HepG2 (cell line): ENCODE data around the gene DHX58. TPM values are rescaled to one million over a fixed set of nuclear protein-coding genes. Genes with fewer than 3 reads are reported as not detected.
A peak's percentile ranks its signal among the peaks of the same experiment; 100 is the strongest.

Source experiments
- ATAC-seq: fragments of 200-7000 bp; cut with Tn5 transposase; 3 replicates; pipeline ENCODE4 v1.9.1; 2020; ENCODE audit warnings: mild to moderate bottlenecking, moderate library complexity
- BruUV-seq: library from RNA; stranded (reverse); fragments of 400-500 nt; replicated peaks from 2 replicates; lab custom pipeline; 2021; lab: Mats Ljungman, UMichigan
- CTCF ChIA-PET: fragments of 300-600 bp; formaldehyde crosslinking; extraction: SDS; loops from one replicate; lab custom pipeline; 2021; ENCODE audit warnings: low total read pairs, inconsistent platforms, low intra/inter-chr PET ratio; lab: Yijun Ruan, JAX
- POLR2A ChIA-PET: fragments of 350-600 bp; sonication (Branson Sonifier 250); formaldehyde crosslinking; loops from one replicate; lab custom pipeline; 2020; ENCODE audit warnings: antibody characterized with exemption, inconsistent platforms; lab: Yijun Ruan, JAX
- DNase-seq: peaks from one replicate; pipeline ENCODE4 v3.0.0-alpha.2; 2015; ENCODE audit warnings: low spot score
- FAIRE-seq: peaks from 3 replicates; lab custom pipeline; 2011; peaks lifted over from hg19 to GRCh38; lab: Jason Lieb, UNC
- H2AFZ ChIP-seq: one replicate; pipeline ENCODE4 v1.6.1; 2011; ENCODE audit warnings: low read length, inconsistent platforms
- H3K27ac ChIP-seq: fragments of 300-600 bp; 3 replicates; pipeline ENCODE4 v1.8.0; 2011; ENCODE audit warnings: mixed run types, mild to moderate bottlenecking, mixed read lengths, low read length, inconsistent platforms; ENCODE audit not compliant: insufficient read depth; ENCODE audit errors: extremely low read length
- H3K27me3 ChIP-seq, 2 experiments: fragments of 200-600 bp in 1 of 2; 2 replicates in 1 of 2; 3 replicates in 1 of 2; pipeline versions ENCODE4 v1.6.0 to v1.8.0; 2011; ENCODE audit warnings: low read length in 2 of 2, mild to moderate bottlenecking in 2 of 2, moderate library complexity in 2 of 2, inconsistent platforms in 1 of 2; ENCODE audit not compliant: insufficient read depth in 2 of 2, control insufficient read depth in 1 of 2
- H3K36me3 ChIP-seq, 2 experiments: fragments of 200-600 bp in 1 of 2; replicated peaks in 1 of 2; 2 replicates in 1 of 2; 3 replicates in 1 of 2; pipeline versions ENCODE4 v1.5.1 to v1.8.0; 2011; ENCODE audit warnings: low read length in 2 of 2, inconsistent platforms in 1 of 2; ENCODE audit not compliant: insufficient read depth in 2 of 2, control insufficient read depth in 1 of 2
- H3K4me1 ChIP-seq: 2 replicates; pipeline ENCODE4 v1.5.1; 2012; ENCODE audit warnings: low read length, inconsistent platforms; ENCODE audit not compliant: insufficient read depth
- H3K4me2 ChIP-seq: 2 replicates; pipeline ENCODE4 v1.6.0; 2011; ENCODE audit warnings: low read depth, low read length, inconsistent platforms
- H3K4me3 ChIP-seq, 3 experiments: fragments of 200-600 bp in 1 of 3; sonication (generic), shearing (Covaris generic) in 1 of 3; replicated peaks in 1 of 3; 2 replicates each; pipeline ENCODE4 v1.5.1; 2011 to 2016; ENCODE audit warnings: low read length in 3 of 3, inconsistent platforms in 2 of 3, low read depth in 2 of 3, mild to moderate bottlenecking in 2 of 3, control low read depth in 1 of 3, mixed read lengths in 1 of 3; ENCODE audit not compliant: insufficient read depth in 1 of 3
- H3K79me2 ChIP-seq: one replicate; pipeline ENCODE4 v1.6.1; 2011; ENCODE audit warnings: low read length, inconsistent platforms; ENCODE audit not compliant: insufficient read depth
- H3K9ac ChIP-seq: 2 replicates; pipeline ENCODE4 v1.6.0; 2011; ENCODE audit warnings: mild to moderate bottlenecking, low read depth, low read length, inconsistent platforms; ENCODE audit not compliant: insufficient read depth
- H3K9me3 ChIP-seq: 2 replicates; pipeline ENCODE4 v1.5.1; 2012; ENCODE audit warnings: mild to moderate bottlenecking, low read length
- H4K20me1 ChIP-seq: 2 replicates; pipeline ENCODE4 v1.6.0; 2011; ENCODE audit warnings: inconsistent platforms, mild to moderate bottlenecking, low read length, moderate library complexity; ENCODE audit not compliant: insufficient read depth
- DRAP1 ChIP-seq: IDR thresholded peaks from 2 replicates; pipeline ENCODE4 v1.6.1; 2016; ENCODE audit warnings: missing genetic modification reagents, missing compliant biosample characterization
- KIAA2018 ChIP-seq: sonication (generic); formaldehyde crosslinking; IDR thresholded peaks from 2 replicates; pipeline ENCODE4 v1.5.0; 2020; ENCODE audit warnings: mild to moderate bottlenecking, missing genetic modification reagents, borderline replicate concordance
- MIER2 ChIP-seq: IDR thresholded peaks from 2 replicates; pipeline ENCODE4 v1.6.1; 2016; ENCODE audit warnings: missing biosample characterization, missing genetic modification reagents
- POLR2AphosphoS5 ChIP-seq: IDR thresholded peaks from 2 replicates; pipeline ENCODE4 v1.6.1; 2012; ENCODE audit warnings: low read depth, low read length
- POLR2G ChIP-seq: fragments of 200-400 bp; formaldehyde crosslinking; IDR thresholded peaks from 2 replicates; pipeline ENCODE4 v1.6.1; 2018; ENCODE audit warnings: mild to moderate bottlenecking, low read depth, low read length, moderate library complexity
- SP140L ChIP-seq: sonication (generic); formaldehyde crosslinking; IDR thresholded peaks from 2 replicates; pipeline ENCODE4 v1.4.0; 2020; ENCODE audit warnings: missing genetic modification reagents, borderline replicate concordance
- TERF1 ChIP-seq: sonication (generic); formaldehyde crosslinking; IDR thresholded peaks from 2 replicates; pipeline ENCODE4 v1.8.0; 2022; ENCODE audit warnings: mild to moderate bottlenecking, missing genetic modification reagents, moderate library complexity
- ZNF335 ChIP-seq: sonication (generic); formaldehyde crosslinking; IDR thresholded peaks from 2 replicates; pipeline ENCODE4 v1.4.0; 2020; ENCODE audit warnings: missing genetic modification reagents
- ZNF777 ChIP-seq: sonication (generic); formaldehyde crosslinking; IDR thresholded peaks from 2 replicates; pipeline ENCODE4 v1.4.0; 2020; ENCODE audit warnings: missing genetic modification reagents
- ZXDC ChIP-seq: sonication (generic); formaldehyde crosslinking; IDR thresholded peaks from 2 replicates; pipeline ENCODE4 v1.5.0; 2020; ENCODE audit warnings: mild to moderate bottlenecking, missing genetic modification reagents
- WGBS: methylation state at CpG from one replicate; pipeline ENCODE4 v1.1.6; 2017; ENCODE audit warnings: low lambda C conversion rate; 5-methylcytosine and 5-hydroxymethylcytosine counted together
- in situ Hi-C: cut with HindIII; loops from 2 replicates; pipeline ENCODE4 v1.10.0; 2017; ENCODE audit warnings: low pct_unique_long_range_greater_than_20kb; ENCODE audit not compliant: extremely low pct_ligation_motif_present
- intact Hi-C: fragments of 100-400 bp; cut with micrococcal nuclease; formaldehyde crosslinking; loops from one replicate; pipeline ENCODE4 v1.10.0; 2022; ENCODE audit not compliant: unreplicated experiment
- polyA plus RNA-seq, 8 experiments: library from polyadenylated mRNA; depleted of rRNA in 3 of 8; stranded (reverse) in 7 of 8; unstranded in 1 of 8; fragments of >200 nt; fragmentation: Illumina TruSeq in 4 of 8; extraction: Trizol in 4 of 8; gene quantifications; 2 replicates each; pipeline versions ENCODE4 v1.2.1 to v1.2.3, GENCODE V29; 2011 to 2016; ENCODE audit warnings: low read depth in 4 of 8, missing spikeins in 1 of 8, mixed read lengths in 1 of 8; ENCODE audit not compliant: insufficient read depth in 1 of 8
- total RNA-seq, 5 experiments: library from RNA; depleted of rRNA; stranded (reverse); fragments of >200 nt; fragmentation: Illumina TruSeq; extraction: Trizol; gene quantifications; 2 replicates each; pipeline ENCODE4 v1.2.3, GENCODE V29; 2016; ENCODE audit warnings: low read depth in 1 of 5

The DHX58 gene
- total and polyA plus RNA-seq, 2 of the 13 experiments (the other 11 are each of a cell fraction or from before 2014, with no cell fraction given) = 6.7 to 7.8 TPM

GRCh38 chr17:42101513-42102292, 10.8 kb downstream of the DHX58 start:
- Histone ChIP-seq H3K4me3 (peak overlapping the region; percentile 27 to 63 (median 27); a peak in 5 of 6 replicates), H3K9me3 (no peaks in the 10 kb centered on the region), H4K20me1 (no peaks in the 10 kb centered on the region), H3K79me2 (no peaks in the 10 kb centered on the region), H3K27ac (no peak overlapping the region), H3K4me1 (peaks cover 38% of the 10 kb centered on the region), H3K9ac (peak overlapping the region; percentile 61), H3K27me3 (peaks cover 6 to 35% of the 10 kb centered on the region in 2 experiments; a peak in 4 of 5 replicates), H2AFZ (no peak overlapping the region), H3K36me3 (no peaks in the 10 kb centered on the region), H3K4me2 (peak overlapping the region; percentile 92)
- no TSS peak for BruUV-seq
- ATAC-seq = peak; percentile 79
- WGBS = 27% methylated on average over 7 of the region's 14 CpGs
- in situ Hi-C loops = loop anchor here (5.0 kb wide), 1 partner anchor 34 kb away; no protein-coding TSS in a partner anchor
- CTCF ChIA-PET = interaction anchor here (1.4 to 7.0 kb wide), 3 partner anchors 34 to 139 kb away, joined by 9 to 125 read pairs (median 16); no protein-coding TSS in a partner anchor
- DNase-seq = peak; percentile 65
- POLR2A ChIA-PET = interaction anchor here (0.6 to 1.6 kb wide), 3 partner anchors 11 to 43 kb away, joined by 3 to 5 read pairs (median 3); no protein-coding TSS in a partner anchor
- FAIRE-seq = peak; percentile 86
- intact Hi-C loops = loop anchor here (1.0 kb wide), 1 partner anchor 34 kb away; no protein-coding TSS in a partner anchor
- TF ChIP-seq POLR2G (no peak), TERF1 (CRISPR knock-in tag) (no peak), ZNF335 (CRISPR knock-in tag) (no peak), KIAA2018 (CRISPR knock-in tag) (no peak), MIER2 (CRISPR knock-in tag) (no peak), ZXDC (no peak), SP140L (CRISPR knock-in tag) (no peak), ZNF777 (CRISPR knock-in tag) (no peak), POLR2AphosphoS5 (no peak), DRAP1 (CRISPR knock-in tag) (no peak)
